Measurements from ENCODE around the gene TEP1.

GRCh38 chr14:20332788-20333493 lies 80.4 kb downstream of the TEP1 start, which contains the start of gene CCNB1IP1:
- TF ChIP-seq, protein P1, sequence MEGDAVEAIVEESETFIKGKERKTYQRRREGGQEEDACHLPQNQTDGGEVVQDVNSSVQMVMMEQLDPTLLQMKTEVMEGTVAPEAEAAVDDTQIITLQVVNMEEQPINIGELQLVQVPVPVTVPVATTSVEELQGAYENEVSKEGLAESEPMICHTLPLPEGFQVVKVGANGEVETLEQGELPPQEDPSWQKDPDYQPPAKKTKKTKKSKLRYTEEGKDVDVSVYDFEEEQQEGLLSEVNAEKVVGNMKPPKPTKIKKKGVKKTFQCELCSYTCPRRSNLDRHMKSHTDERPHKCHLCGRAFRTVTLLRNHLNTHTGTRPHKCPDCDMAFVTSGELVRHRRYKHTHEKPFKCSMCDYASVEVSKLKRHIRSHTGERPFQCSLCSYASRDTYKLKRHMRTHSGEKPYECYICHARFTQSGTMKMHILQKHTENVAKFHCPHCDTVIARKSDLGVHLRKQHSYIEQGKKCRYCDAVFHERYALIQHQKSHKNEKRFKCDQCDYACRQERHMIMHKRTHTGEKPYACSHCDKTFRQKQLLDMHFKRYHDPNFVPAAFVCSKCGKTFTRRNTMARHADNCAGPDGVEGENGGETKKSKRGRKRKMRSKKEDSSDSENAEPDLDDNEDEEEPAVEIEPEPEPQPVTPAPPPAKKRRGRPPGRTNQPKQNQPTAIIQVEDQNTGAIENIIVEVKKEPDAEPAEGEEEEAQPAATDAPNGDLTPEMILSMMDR (IDR thresholded peaks at IDR 0.05; ENCODE audit: insufficient read depth, low read depth, low read length), result no peak
- no peak for TF ChIP-seq EZH2 (IDR thresholded peaks at IDR 0.05; ENCODE audit: insufficient read depth, low read length)
